ENCODE measurements around the gene TPSAB1. TPM values are rescaled to one million over a fixed set of nuclear protein-coding genes. Genes with fewer than 3 reads are reported as not detected.
A peak's percentile ranks its signal among the peaks of the same experiment; 100 is the strongest.
"Not testable (repeated sequence)": the region's sequence is repeated elsewhere in the genome, so short reads cannot be mapped to it uniquely, and the experiment has no call there.

TPSAB1 gene
- total RNA-seq, 5 donors from 2014 or later (not counting 1 experiment from before 2014, with no cell fraction given), result 0.39 to 1.6 (median 1.2) TPM; not detected in 2

- H3K4me3 ChIP-seq (ENCODE audit: control insufficient read depth in 1 of 2, extremely low read depth in 1 of 2, low read length in 1 of 2); H3K36me3 Mint-ChIP-seq; H3K4me1 ChIP-seq (ENCODE audit: control insufficient read depth in 1 of 2, extremely low read depth in 1 of 2, insufficient read depth in 2 of 2, low read length in 2 of 2); H3K4me3 Mint-ChIP-seq; DNase-seq; H3K27ac ChIP-seq (ENCODE audit: low read length); H3K27me3 Mint-ChIP-seq; H3K9me3 ChIP-seq; H3K9me3 Mint-ChIP-seq; POLR2A ChIA-PET; H3K36me3 ChIP-seq (ENCODE audit: control insufficient read depth in 2 of 2, extremely low read depth in 1 of 2, insufficient read depth in 1 of 2, low read length in 1 of 2); CTCF ChIA-PET; H3K27ac Mint-ChIP-seq; H3K4me1 Mint-ChIP-seq; H3K27me3 ChIP-seq (replicated peaks in 1 of 2; ENCODE audit: control insufficient read depth in 2 of 2, extremely low read depth in 1 of 2, insufficient read depth in 2 of 2, low read length in 1 of 2): not testable (repeated sequence)
- ATAC-seq (replicated peaks in 1 of 4), result peak; percentile 68 to 84 (median 78)
- no CpG with 5 or more reads among the region's 29 CpGs for WGBS (ENCODE audit: insufficient coverage)
These were observed 3.8 kb upstream of the TPSAB1 start for GRCh38 chr16:1236659-1237058.

GRCh38 chr16:1237990-1238389 is 2.5 kb upstream of the TPSAB1 start:
- Mint-ChIP-seq H3K27me3 (no peaks in the 10 kb centered on the region), H3K9me3 (no peaks in the 10 kb centered on the region), H3K36me3 (no peaks in the 10 kb centered on the region), H3K27ac (no peak overlapping the region), H3K4me3 (no peak overlapping the region), H3K4me1 (peaks cover 0 to 3% (median 0%) of the 10 kb centered on the region in 3 donors)
- no peaks in the 10 kb centered on the region for H3K36me3 ChIP-seq (ENCODE audit: control insufficient read depth in 2 of 2, extremely low read depth in 1 of 2, insufficient read depth in 1 of 2, low read length in 1 of 2)
- no peak overlapping the region for H3K27ac ChIP-seq (ENCODE audit: low read length)
- H3K4me3 ChIP-seq (ENCODE audit: control insufficient read depth in 1 of 2, extremely low read depth in 1 of 2, low read length in 1 of 2), result no peak overlapping the region
- ATAC-seq (replicated peaks in 1 of 4) (no peak), DNase-seq (no peak)
- ChIA-PET POLR2A (no interaction called here), CTCF (no interaction called here)
- H3K27me3 ChIP-seq (replicated peaks in 1 of 2; ENCODE audit: control insufficient read depth in 2 of 2, extremely low read depth in 1 of 2, insufficient read depth in 2 of 2, low read length in 1 of 2), result peaks cover 0 to 2% of the 10 kb centered on the region in 2 experiments
- no peaks in the 10 kb centered on the region for H3K4me1 ChIP-seq (ENCODE audit: control insufficient read depth in 1 of 2, extremely low read depth in 1 of 2, insufficient read depth in 2 of 2, low read length in 2 of 2)
- H3K9me3 ChIP-seq, result no peaks in the 10 kb centered on the region
- WGBS (ENCODE audit: insufficient coverage), result 81% methylated on average over 9 of the region's 9 CpGs

- H3K27me3 Mint-ChIP-seq; POLR2A ChIA-PET; H3K27ac ChIP-seq (ENCODE audit: low read length); H3K9me3 Mint-ChIP-seq; H3K9me3 ChIP-seq; H3K27me3 ChIP-seq (replicated peaks in 1 of 2; ENCODE audit: control insufficient read depth in 2 of 2, extremely low read depth in 1 of 2, insufficient read depth in 2 of 2, low read length in 1 of 2); H3K4me3 Mint-ChIP-seq; H3K4me3 ChIP-seq (ENCODE audit: control insufficient read depth in 1 of 2, extremely low read depth in 1 of 2, low read length in 1 of 2); DNase-seq; H3K27ac Mint-ChIP-seq; H3K4me1 Mint-ChIP-seq; H3K4me1 ChIP-seq (ENCODE audit: control insufficient read depth in 1 of 2, extremely low read depth in 1 of 2, insufficient read depth in 2 of 2, low read length in 2 of 2); H3K36me3 Mint-ChIP-seq; H3K36me3 ChIP-seq (ENCODE audit: control insufficient read depth in 2 of 2, extremely low read depth in 1 of 2, insufficient read depth in 1 of 2, low read length in 1 of 2): not testable (repeated sequence)
- ATAC-seq (replicated peaks in 1 of 4), result peak in 1 of 4 experiments; percentile 20
- CTCF ChIA-PET, result interaction anchor here in 1 of 2 donors (0.6 kb wide), 1 partner anchor 378 kb away, joined by 5 read pairs; no protein-coding TSS in a partner anchor
- WGBS (ENCODE audit: insufficient coverage), result 74% methylated on average over 13 of the region's 23 CpGs
These were observed 1.6 kb upstream of the TPSAB1 start for GRCh38 chr16:1238909-1239308.

GRCh38 chr16:1239575-1239974 is 930 bp upstream of the TPSAB1 start:
- H3K4me1 ChIP-seq (ENCODE audit: control insufficient read depth in 1 of 2, extremely low read depth in 1 of 2, insufficient read depth in 2 of 2, low read length in 2 of 2); H3K4me3 ChIP-seq (ENCODE audit: control insufficient read depth in 1 of 2, extremely low read depth in 1 of 2, low read length in 1 of 2); H3K27me3 ChIP-seq (replicated peaks in 1 of 2; ENCODE audit: control insufficient read depth in 2 of 2, extremely low read depth in 1 of 2, insufficient read depth in 2 of 2, low read length in 1 of 2); ATAC-seq (replicated peaks in 1 of 4); H3K9me3 Mint-ChIP-seq; H3K36me3 ChIP-seq (ENCODE audit: control insufficient read depth in 2 of 2, extremely low read depth in 1 of 2, insufficient read depth in 1 of 2, low read length in 1 of 2); H3K36me3 Mint-ChIP-seq; H3K4me3 Mint-ChIP-seq; H3K9me3 ChIP-seq; H3K27me3 Mint-ChIP-seq; H3K27ac Mint-ChIP-seq; CTCF ChIA-PET; H3K27ac ChIP-seq (ENCODE audit: low read length); H3K4me1 Mint-ChIP-seq; POLR2A ChIA-PET: not testable (repeated sequence)
- 70% methylated on average over 4 of the region's 9 CpGs for WGBS (ENCODE audit: insufficient coverage)
- DNase-seq, result peak in 2 of 35 experiments; percentile 2 to 8

- H3K9me3 Mint-ChIP-seq; H3K27ac Mint-ChIP-seq; H3K36me3 Mint-ChIP-seq; H3K4me1 Mint-ChIP-seq; H3K4me3 Mint-ChIP-seq; H3K4me3 ChIP-seq (ENCODE audit: control insufficient read depth in 1 of 2, extremely low read depth in 1 of 2, low read length in 1 of 2); DNase-seq; CTCF ChIA-PET; H3K36me3 ChIP-seq (ENCODE audit: control insufficient read depth in 2 of 2, extremely low read depth in 1 of 2, insufficient read depth in 1 of 2, low read length in 1 of 2); POLR2A ChIA-PET; H3K27ac ChIP-seq (ENCODE audit: low read length); ATAC-seq (replicated peaks in 1 of 4); H3K27me3 Mint-ChIP-seq; H3K9me3 ChIP-seq: not testable (repeated sequence)
- Histone ChIP-seq H3K4me1 (ENCODE audit: control insufficient read depth in 1 of 2, extremely low read depth in 1 of 2, insufficient read depth in 2 of 2, low read length in 2 of 2) (peaks cover 0 to 11% of the 10 kb centered on the region in 2 experiments), H3K27me3 (replicated peaks in 1 of 2; ENCODE audit: control insufficient read depth in 2 of 2, extremely low read depth in 1 of 2, insufficient read depth in 2 of 2, low read length in 1 of 2) (peaks cover 0 to 17% of the 10 kb centered on the region in 2 experiments)
- WGBS (ENCODE audit: insufficient coverage), result no CpG with 5 or more reads among the region's 15 CpGs
These were observed 576 bp downstream of the TPSAB1 start for GRCh38 chr16:1241081-1241480.

GRCh38 chr16:1243363-1243762 is 2.9 kb downstream of the TPSAB1 start:
- CTCF ChIA-PET; H3K27ac Mint-ChIP-seq; ATAC-seq (replicated peaks in 1 of 4); H3K9me3 Mint-ChIP-seq; POLR2A ChIA-PET; H3K36me3 Mint-ChIP-seq; H3K4me3 Mint-ChIP-seq; H3K4me3 ChIP-seq (ENCODE audit: control insufficient read depth in 1 of 2, extremely low read depth in 1 of 2, low read length in 1 of 2); H3K36me3 ChIP-seq (ENCODE audit: control insufficient read depth in 2 of 2, extremely low read depth in 1 of 2, insufficient read depth in 1 of 2, low read length in 1 of 2); DNase-seq; H3K27ac ChIP-seq (ENCODE audit: low read length); H3K27me3 Mint-ChIP-seq; H3K9me3 ChIP-seq; H3K4me1 Mint-ChIP-seq: not testable (repeated sequence)
- no CpG with 5 or more reads among the region's 11 CpGs for whole genome bisulfite sequencing (ENCODE audit: insufficient coverage)
- Histone ChIP-seq H3K4me1 (ENCODE audit: control insufficient read depth in 1 of 2, extremely low read depth in 1 of 2, insufficient read depth in 2 of 2, low read length in 2 of 2) (peaks cover 0 to 11% of the 10 kb centered on the region in 2 experiments), H3K27me3 (replicated peaks in 1 of 2; ENCODE audit: control insufficient read depth in 2 of 2, extremely low read depth in 1 of 2, insufficient read depth in 2 of 2, low read length in 1 of 2) (peaks cover 0 to 25% of the 10 kb centered on the region in 2 experiments)

Data from T-cell (primary cell).